ENCODE data around the gene MUC3A. TPM values are rescaled to one million over a fixed set of nuclear protein-coding genes. Genes with fewer than 3 reads are reported as not detected.
"Not testable (repeated sequence)": the region's sequence is repeated elsewhere in the genome, so short reads cannot be mapped to it uniquely, and the experiment has no call there.

The MUC3A gene
- polyA plus RNA-seq, 3 donors, result 0.58 to 2.5 (median 1.1) TPM

- 9 to 13% (median 10%) methylated on average over 40 of the region's 40 CpGs for WGBS, 3 donors
- H3K27ac ChIP-seq (ENCODE audit: low read depth, low read length), result no peak overlapping the region
These were observed 17.4 kb downstream of the MUC3A start for GRCh38 chr7:100966542-100967291.

DNA sequence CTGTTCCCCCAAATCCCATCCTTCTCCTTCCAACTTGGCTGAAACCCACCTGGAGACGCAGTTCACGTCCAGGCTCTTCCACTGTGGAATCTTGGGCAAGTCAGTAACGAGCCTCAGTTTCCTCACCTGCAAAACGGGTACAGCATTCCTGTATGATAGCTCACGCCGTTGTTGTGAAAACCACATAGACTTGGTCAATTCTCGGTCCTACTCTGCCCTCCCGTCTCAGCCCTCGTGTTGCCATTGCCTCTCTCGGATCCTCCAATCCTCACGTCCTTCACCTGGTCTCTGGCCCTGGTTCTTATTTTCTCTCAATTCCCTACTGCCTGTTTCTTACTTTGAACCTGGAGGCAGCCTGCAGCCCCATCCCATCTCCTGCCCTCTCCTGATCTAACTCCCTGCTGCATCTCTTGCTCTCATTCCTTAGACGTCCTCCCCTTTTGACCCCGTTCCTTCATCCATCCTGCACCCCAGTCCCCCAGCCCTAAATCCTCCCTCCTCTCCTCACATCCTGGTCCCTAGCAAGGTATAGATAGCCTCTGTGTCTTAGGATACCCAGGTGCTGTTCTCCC, 18.0 kb downstream of the MUC3A start:
- no peak overlapping the region for H3K27ac ChIP-seq (ENCODE audit: low read depth, low read length)
- 45 to 52% (median 51%) methylated on average over 13 of the region's 13 CpGs for WGBS, 3 donors

- 5 to 11% (median 6%) methylated on average over 5 to 6 of the region's 6 CpGs for WGBS, 3 donors
- H3K27ac ChIP-seq (ENCODE audit: low read depth, low read length), result no peak overlapping the region
These were observed 18.7 kb downstream of the MUC3A start for GRCh38 chr7:100968031-100968430.

GRCh38 chr7:100968650-100969049, 19.3 kb downstream of the MUC3A start:
- WGBS, 3 donors, result 10 to 19% (median 15%) methylated on average over 3 of the region's 3 CpGs
- no peak overlapping the region for H3K27ac ChIP-seq (ENCODE audit: low read depth, low read length)

GRCh38 chr7:100969066-100969615, 19.8 kb downstream of the MUC3A start, which contains the start of gene MUC12:
Gene MUC12, plus strand, starts transcription at chr7:100969565. Its CDS starts 58 bp downstream, at chr7:100969623.
- WGBS, 3 donors, result 57 to 61% (median 59%) methylated on average over 11 to 12 of the region's 12 CpGs
- no peak within 1 kb of the TSS for H3K27ac ChIP-seq (ENCODE audit: low read depth, low read length)

DNA sequence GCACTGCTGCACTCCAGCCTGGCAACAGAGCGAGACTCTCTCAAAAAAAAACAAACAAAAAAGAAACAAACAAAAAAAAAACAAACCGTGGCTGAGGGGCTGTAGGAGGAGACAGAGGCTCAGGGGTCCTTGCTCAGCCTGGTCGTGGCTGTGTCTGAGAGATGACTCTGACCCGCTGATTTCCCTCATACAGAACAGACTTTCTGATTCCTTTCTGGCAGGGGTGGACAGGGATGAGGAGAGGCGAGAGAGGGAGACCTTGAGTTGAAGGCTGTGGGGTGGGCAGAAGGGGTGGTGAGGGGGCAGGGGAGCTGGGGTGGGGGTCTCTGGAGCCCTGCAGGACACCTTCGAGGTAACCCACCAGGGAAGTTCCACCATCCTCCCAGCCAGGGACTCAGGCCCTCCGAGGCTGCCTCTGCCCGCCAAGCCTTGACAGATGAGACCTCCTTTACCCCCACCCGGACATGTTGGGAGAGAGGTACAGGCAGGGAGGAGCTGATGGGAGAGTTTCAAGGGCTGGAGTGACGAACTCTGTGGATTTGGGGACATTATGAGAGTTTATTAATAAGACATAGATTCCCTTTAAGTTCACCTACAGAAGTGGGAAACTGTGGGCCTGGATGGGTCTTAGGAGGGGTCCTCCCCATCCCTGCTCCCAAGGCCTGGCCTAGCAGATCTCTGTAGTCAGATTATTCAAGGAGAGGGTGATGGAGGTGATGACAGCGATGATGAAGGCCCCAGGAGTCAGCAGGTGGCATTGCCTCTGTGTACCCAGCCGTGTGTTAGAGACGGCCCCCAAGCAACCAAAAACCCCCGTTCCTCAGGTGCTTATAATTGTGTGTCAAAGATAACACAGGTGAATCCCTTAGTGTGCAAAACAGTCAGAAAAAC, 22.0 kb downstream of the MUC3A start:
- 43 to 50% (median 50%) methylated on average over 14 of the region's 14 CpGs for WGBS, 3 donors
- H3K27ac ChIP-seq (ENCODE audit: low read depth, low read length), result no peak overlapping the region

- H3K27ac ChIP-seq (ENCODE audit: low read depth, low read length), result no peak overlapping the region
- WGBS, 3 donors, result 39 to 58% (median 58%) methylated on average over 7 of the region's 7 CpGs
These were observed 22.6 kb downstream of the MUC3A start for GRCh38 chr7:100972002-100972347.

DNA sequence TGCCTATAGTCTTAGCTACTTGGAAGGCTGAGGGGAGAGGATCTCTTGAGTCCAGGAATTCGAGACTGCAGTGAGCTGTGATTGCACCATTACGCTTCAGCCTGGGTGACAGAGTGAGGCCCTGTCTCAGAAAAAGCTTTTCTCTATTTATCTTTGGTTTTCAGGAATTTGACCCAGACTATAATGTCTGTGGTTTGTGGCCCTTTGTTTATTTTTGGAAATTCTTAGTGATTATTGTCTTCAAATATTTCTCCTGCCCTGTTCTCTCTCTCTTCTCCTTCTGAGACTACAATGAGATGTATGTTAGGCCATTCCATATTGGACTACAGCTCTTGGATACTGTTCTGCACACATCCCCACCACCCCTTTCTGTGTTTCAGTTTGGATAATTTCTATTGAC, 24.7 kb downstream of the MUC3A start:
- no peak overlapping the region for H3K27ac ChIP-seq (ENCODE audit: low read depth, low read length)
- 85 to 87% (median 86%) methylated on average over 2 of the region's 2 CpGs for WGBS, 3 donors

DNA sequence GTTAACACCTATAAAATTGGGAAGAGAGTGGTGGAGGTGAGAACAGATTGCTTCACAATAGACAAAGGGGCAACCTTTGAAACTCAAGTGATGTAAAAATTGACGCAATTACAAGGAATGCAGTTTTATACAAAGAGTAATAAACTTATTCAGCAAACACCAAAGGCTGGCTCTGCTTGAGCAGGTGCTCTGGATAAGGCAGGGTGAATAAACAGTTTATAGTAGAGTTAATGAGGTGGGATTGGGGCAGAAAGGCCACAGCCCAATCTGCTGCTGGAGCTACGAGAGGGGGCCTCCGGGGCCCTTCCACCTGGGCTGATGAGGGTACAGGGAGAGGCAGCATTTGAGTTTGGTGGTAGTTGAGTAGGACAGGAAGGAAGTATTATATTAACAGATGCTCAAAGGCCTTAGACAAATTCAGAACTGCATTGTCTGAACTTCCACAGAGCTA, 26.1 kb downstream of the MUC3A start:
- H3K27ac ChIP-seq (ENCODE audit: low read depth, low read length), result no peak overlapping the region
- 45 to 59% (median 56%) methylated on average over 3 of the region's 3 CpGs for whole genome bisulfite sequencing, 3 donors

- no peak overlapping the region for H3K27ac ChIP-seq (ENCODE audit: low read depth, low read length)
- WGBS, 3 donors, result 72 to 82% (median 77%) methylated on average over 4 of the region's 4 CpGs
These were observed 29.0 kb downstream of the MUC3A start for GRCh38 chr7:100978300-100978699.

GRCh38 chr7:100983451-100984187, 34.3 kb downstream of the MUC3A start:
- no peak overlapping the region for H3K27ac ChIP-seq (ENCODE audit: low read depth, low read length)
- WGBS, 3 donors, result 44 to 63% (median 59%) methylated on average over 8 of the region's 8 CpGs

GRCh38 chr7:100984241-100984918, 35.0 kb downstream of the MUC3A start:
- not testable (repeated sequence) for H3K27ac ChIP-seq (ENCODE audit: low read depth, low read length)
- 72 to 76% (median 76%) methylated on average over 13 to 14 of the region's 14 CpGs for WGBS, 3 donors

DNA sequence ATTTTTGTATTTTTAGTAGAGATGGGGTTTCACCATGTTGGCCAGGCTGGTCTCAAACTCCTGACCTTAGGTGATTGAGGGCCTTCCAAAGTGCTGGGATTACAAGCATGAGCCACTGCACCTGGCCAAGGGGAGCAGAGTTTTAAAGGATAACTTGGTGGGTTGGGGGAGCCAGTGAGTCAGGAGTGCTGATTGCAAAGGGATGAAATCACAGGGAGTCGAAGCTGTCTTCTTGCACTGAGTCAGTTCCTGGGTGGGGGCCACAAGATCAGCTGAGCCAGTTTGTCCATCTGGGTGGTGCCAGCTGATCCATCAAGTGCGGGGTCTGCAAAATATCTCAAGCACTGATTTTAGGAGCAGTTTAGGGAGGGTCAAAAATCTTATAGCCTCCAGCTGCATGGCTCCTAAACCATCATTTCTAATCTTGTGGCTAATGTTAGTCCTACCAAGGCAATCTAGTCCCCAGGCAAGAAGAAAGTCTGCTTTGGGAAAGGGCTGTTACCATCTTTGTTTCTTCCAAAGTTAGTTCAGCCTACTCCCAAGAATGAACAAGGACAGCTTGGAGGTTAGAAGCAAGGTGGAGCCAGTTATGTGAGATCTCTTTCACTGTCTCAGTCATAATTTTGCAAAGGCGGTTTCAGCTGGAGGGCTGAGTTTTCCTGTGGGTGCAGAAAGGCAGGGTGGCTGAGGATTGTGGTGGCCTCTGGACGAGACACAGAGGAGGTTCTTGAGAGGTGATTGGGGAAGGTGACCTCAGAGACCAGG, 35.9 kb downstream of the MUC3A start:
- not testable (repeated sequence) for H3K27ac ChIP-seq (ENCODE audit: low read depth, low read length)
- 60 to 77% (median 65%) methylated on average over 4 of the region's 4 CpGs for whole genome bisulfite sequencing, 3 donors

DNA sequence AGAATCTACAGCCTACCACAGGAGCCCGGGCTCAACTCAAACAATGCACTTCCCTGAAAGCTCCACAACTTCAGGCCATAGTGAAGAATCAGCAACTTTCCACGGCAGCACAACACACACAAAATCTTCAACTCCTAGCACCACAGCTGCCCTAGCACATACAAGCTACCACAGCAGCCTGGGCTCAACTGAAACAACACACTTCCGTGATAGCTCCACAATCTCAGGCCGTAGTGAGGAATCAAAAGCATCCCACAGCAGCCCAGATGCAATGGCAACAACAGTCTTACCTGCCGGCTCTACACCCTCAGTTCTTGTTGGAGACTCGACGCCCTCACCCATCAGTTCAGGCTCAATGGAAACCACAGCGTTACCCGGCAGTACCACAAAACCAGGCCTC, 42.3 kb downstream of the MUC3A start:
- 82 to 93% (median 92%) methylated on average over 9 of the region's 9 CpGs for WGBS, 3 donors

DNA sequence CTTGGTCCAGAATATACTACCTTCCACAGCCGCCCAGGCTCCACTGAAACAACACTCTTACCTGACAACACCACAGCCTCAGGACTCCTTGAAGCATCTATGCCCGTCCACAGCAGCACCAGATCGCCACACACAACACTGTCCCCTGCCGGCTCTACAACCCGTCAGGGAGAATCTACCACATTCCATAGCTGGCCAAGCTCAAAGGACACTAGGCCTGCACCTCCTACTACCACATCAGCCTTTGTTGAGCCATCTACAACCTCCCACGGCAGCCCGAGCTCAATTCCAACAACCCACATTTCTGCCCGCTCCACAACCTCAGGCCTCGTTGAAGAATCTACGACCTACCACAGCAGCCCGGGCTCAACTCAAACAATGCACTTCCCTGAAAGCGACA, 42.9 kb downstream of the MUC3A start:
- 81 to 90% (median 88%) methylated on average over 11 to 12 of the region's 12 CpGs for WGBS, 3 donors

More for the DNA sequence above, 42.3 kb downstream of the MUC3A start:
- no peak overlapping the region for H3K27ac ChIP-seq (ENCODE audit: low read depth, low read length)

GRCh38 chr7:100994671-100995070, 45.3 kb downstream of the MUC3A start:
- WGBS, 3 donors, result no CpG with 5 or more reads among the region's 9 CpGs

More for the DNA sequence above, 42.9 kb downstream of the MUC3A start:
- not testable (repeated sequence) for H3K27ac ChIP-seq (ENCODE audit: low read depth, low read length)

GRCh38 chr7:100998530-100998929, 49.2 kb downstream of the MUC3A start:
- H3K27ac ChIP-seq (ENCODE audit: low read depth, low read length), result not testable (repeated sequence)
- 79 to 84% (median 83%) methylated on average over 4 of the region's 10 CpGs for WGBS, 3 donors

More at GRCh38 chr7:100994671-100995070, 45.3 kb downstream of the MUC3A start:
- H3K27ac ChIP-seq (ENCODE audit: low read depth, low read length), result not testable (repeated sequence)

Data from adipose tissue (tissue), 3 donors.